HG03520 (cell line): Measurements from ENCODE around the gene FAM131A.

Source experiments
- ATAC-seq: cut with Tn5 transposase; IDR thresholded peaks from one replicate; pipeline ENCODE4 v1.9.1; 2021; ENCODE audit warnings: mild to moderate bottlenecking, moderate library complexity; ENCODE audit not compliant: unreplicated experiment

The FAM131A gene

DNA sequence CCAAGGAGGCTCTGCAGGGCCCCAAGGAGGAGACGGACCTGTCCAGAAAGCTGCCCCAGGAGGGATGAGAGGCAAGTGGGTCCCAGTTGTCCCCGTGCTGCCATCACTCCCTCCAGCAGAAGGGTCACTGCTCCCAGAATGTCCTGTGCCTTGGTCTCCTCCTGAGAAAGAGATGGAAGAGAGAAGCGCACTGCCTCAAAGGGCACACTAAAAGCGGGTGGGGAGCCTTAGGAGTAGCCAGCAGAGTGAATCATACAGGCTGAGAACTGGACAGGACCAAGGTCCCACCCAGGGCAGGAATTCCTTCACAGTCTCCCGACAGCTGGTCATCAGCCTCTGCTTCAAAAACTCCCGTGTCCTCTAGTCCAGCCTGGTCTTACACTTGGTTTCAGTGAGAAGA, 36.0 kb downstream of the FAM131A start:
- no peak for ATAC-seq

DNA sequence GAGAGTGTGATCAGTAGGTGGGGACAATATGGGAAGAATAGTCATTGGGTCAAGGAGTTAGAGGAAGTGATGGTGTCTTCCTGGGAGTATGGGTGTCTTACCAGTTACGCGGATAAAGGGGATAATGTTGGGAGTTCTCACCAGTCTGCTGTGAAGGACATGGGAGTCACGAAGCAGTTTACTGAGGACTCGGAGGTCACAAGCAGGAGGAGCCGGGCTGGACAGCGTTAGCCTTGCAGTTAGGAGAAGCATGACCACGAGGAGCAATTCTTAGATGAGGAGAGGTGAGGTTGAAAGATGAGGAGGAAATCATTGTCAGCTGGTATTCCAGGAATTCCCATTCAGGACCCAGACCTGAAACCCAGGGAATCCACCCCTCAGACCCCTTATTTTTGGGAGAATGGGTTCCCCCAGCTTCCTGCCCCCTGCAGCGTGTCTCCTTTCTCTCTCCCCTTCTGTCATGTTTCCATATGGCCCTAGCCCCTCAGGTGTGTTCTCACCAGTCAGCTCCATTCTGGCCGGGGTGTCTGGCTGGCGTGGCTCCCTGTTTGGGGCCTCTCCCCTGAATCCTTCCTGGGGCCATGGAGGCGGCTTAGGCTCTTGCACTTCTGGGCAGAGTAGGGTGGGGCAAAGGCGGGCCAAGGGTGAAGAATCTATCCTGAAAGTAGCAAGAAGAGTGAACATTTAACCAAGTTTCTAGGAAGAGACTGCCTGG, 38.5 kb downstream of the FAM131A start:
- ATAC-seq = no peak

DNA sequence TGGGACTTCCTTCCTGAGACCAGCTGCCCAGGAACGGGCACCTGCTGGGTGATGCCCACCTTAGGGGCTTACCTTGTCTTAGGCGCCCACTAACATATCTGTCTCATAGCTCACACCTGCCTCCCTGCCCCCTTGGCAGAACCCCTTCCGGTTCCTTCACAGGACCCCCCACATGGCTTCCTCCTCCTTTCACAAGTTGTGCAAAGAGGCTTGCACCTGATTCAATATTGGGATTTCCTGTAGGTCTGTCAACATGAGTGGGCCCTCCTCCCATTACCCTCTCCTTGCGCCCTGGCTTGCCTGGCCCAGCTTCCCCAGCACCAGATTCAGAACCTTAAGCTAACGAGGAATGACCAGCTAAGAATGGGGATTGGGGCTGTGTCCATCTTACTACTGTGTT, 40.0 kb downstream of the FAM131A start:
- no peak for ATAC-seq

DNA sequence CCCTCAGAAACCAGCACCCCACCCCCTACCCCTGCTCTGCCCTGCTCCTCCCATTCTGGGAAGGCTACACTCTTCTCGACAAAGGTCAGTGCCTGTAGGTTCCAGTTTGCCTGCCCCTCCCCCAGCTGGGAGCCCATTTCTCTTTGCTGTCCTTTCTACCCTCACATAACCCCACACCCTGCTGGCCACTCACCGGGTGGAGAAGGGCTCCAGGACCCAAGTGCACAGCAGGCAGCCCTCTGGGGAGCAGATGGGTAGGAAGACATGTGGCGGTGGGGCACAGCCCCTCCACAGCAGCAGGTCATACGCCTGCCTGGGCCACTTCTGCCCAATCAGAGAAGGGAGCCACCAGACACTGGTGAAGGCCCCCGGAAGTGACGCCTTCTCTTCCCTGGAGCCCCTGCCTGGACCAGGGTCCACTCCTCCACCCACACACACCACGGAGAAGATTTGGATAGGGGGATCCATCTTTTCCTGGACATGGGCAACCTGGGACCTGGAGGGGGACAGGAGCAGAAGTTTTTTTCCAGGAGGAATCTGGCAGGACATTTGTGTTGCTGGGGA, 40.6 kb downstream of the FAM131A start, which contains the start of gene THPO:
TSS of gene THPO (minus strand) at position 326 of the 564 bp plus-strand sequence. CDS start 1,948 bp downstream, outside the sequence.
- no peak for ATAC-seq

DNA sequence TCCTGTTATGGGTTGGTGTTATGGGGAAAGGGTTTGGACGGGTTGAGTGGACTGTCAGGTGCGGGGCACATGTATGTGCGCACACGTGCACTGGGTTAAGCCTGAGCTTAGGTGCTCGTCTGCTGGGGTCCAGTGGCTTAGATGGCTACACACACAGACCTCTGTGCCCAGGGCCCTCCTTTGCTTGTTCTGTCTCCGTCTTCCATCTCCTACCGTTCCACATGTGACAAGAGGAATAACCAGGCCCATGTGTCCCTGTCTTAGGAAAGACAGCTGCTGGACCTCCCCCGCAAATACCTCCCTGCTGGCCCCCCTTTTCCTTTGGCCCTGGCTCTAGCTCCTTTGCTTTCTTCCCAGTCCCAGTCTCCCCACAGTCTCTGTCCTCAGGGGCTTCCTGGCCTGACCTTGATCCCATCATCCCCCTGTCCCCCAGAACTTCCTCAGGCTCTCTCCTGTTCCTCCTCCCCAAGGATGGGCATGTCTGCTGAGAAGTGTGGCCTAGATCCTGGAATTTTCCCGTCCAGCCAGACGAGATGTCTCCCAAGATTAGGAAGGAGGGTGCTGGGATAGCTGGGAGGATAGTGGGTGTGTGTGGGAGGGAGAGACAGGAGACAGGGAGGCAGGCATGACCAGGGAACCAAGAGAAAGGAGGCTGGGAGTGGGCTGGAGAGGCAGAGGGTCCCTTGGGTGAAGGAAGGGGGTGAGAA, 41.4 kb downstream of the FAM131A start:
- ATAC-seq = no peak

DNA sequence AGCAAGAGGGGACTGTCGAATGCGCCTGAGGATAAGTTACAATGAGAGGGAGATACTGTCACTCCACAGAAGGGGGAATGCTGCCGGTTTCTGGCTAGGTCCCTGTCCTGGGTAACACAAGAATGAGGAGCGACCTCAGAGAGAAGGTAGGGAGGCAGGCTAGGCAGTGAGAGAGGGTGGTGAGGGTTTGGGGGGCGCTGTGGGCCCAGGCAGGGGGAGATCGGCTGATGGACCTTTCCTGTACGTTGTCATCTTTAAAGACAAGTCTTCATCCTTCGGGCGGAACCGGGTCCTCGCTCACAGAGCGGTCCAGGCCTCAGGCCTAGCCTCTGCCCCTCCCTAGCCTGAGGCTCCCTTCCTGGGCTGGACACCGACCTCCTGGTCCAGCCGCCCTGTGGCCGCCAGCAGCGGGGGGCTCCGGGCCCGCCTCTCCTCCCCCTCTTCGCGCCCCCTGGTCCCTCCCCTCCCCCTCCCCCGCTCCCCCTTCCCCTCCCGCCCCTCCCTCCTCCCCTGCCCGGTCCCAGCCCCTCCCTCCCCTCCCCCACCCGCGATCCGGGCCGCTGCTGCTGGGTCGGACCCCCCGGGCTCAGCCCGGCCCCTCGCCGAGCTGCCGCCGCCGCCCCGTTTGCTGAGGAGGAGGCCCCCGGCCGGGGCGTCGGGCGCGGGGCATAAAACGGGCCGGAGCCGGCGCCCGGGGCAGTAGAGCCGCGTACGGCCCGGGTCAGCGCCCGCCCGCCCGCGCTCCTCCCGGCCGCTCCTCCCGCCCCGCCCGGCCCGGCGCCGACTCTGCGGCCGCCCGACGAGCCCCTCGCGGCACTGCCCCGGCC, 42.2 kb downstream of the FAM131A start, which contains the start of gene CHRD:
TSS of gene CHRD (plus strand) at position 697 of the 827 bp plus-strand sequence. CDS start 265 bp downstream, outside the sequence.
- no peak for ATAC-seq

DNA sequence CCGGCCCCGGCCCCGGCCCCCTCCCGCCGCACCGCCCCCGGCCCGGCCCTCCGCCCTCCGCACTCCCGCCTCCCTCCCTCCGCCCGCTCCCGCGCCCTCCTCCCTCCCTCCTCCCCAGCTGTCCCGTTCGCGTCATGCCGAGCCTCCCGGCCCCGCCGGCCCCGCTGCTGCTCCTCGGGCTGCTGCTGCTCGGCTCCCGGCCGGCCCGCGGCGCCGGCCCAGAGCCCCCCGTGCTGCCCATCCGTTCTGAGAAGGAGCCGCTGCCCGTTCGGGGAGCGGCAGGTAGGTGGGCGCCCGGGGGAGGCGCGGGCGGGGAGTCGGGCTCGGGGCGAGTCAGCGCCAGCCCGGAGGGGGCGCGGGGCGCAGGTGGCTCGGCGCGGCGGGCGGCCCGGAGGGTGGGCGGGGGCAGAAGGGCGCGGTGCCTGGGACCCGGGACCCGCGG, 42.8 kb downstream of the FAM131A start:
- no peak for ATAC-seq

DNA sequence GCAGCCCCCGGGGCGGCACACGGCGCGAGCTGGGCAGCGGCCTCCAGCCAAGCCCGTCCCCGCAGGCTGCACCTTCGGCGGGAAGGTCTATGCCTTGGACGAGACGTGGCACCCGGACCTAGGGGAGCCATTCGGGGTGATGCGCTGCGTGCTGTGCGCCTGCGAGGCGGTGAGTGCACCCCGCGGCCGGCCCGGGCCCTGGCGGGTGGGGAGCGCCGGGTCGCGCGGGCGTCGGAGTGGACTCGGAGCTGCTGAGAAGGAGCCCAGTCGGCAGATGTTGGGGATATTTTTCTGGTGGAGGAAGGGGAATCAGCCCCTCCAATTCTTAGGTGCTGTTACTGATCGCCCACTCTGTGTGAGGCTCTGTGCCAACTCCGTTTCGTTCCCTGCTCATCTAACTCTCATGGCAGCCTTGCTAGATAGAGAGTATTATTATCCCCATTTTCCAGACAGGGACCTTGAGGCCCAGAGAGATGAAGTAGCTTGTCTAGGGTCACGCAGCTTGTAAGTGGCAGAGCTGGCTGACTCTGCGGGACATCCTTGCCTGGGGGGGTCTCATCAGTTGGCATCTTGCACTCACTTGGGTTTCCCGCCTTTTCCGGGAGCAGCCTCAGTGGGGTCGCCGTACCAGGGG, 43.3 kb downstream of the FAM131A start:
- no peak for ATAC-seq

DNA sequence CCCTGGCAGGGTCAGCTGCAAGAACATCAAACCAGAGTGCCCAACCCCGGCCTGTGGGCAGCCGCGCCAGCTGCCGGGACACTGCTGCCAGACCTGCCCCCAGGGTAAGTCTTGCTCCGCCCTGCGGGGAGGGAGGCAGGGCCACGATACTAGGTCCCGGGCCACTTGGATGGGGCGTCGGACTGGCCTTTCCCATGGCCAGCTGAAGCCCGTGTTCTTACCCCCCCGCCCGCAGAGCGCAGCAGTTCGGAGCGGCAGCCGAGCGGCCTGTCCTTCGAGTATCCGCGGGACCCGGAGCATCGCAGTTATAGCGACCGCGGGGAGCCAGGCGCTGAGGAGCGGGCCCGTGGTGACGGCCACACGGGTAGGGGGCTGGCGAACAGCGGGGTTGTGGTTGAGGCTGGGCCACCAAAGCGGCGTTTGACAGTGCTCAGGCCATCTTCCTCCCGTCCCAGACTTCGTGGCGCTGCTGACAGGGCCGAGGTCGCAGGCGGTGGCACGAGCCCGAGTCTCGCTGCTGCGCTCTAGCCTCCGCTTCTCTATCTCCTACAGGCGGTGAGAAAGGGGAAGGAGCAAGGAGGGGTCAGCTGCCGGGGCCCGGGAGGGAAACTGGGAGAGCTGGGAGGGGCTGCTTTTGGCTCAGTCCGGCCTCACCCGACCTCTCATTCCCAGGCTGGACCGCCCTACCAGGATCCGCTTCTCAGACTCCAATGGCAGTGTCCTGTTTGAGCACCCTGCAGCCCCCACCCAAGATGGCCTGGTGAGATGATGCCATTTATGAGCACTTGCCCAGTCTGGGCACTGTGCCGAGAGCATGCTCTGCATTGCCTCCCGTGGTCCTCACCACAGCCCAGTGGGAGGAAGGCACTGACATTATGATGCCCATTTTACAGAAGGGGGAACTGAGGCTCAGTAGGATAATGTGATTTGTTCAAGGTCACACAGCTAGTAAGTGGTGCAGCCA, 44.1 kb downstream of the FAM131A start:
- ATAC-seq = no peak

DNA sequence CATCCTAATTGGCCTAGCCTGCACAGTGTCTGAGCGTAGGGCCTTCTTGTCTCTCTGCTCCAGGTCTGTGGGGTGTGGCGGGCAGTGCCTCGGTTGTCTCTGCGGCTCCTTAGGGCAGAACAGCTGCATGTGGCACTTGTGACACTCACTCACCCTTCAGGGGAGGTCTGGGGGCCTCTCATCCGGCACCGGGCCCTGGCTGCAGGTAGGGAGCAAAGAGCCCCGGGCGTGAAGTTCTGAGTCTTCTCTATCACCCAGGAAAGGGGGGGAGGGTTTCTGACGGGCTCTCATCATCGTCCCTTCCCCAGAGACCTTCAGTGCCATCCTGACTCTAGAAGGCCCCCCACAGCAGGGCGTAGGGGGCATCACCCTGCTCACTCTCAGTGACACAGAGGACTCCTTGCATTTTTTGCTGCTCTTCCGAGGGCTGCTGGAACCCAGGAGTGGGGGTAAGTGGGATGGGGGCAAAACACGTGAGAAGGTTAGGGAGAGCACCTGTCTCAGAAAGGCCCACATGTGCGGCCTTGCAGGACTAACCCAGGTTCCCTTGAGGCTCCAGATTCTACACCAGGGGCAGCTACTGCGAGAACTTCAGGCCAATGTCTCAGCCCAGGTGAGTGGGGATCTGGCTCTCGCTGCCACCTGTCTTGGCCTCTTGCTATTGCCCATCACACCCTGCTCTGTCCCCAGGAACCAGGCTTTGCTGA, 45.1 kb downstream of the FAM131A start:
- no peak for ATAC-seq

DNA sequence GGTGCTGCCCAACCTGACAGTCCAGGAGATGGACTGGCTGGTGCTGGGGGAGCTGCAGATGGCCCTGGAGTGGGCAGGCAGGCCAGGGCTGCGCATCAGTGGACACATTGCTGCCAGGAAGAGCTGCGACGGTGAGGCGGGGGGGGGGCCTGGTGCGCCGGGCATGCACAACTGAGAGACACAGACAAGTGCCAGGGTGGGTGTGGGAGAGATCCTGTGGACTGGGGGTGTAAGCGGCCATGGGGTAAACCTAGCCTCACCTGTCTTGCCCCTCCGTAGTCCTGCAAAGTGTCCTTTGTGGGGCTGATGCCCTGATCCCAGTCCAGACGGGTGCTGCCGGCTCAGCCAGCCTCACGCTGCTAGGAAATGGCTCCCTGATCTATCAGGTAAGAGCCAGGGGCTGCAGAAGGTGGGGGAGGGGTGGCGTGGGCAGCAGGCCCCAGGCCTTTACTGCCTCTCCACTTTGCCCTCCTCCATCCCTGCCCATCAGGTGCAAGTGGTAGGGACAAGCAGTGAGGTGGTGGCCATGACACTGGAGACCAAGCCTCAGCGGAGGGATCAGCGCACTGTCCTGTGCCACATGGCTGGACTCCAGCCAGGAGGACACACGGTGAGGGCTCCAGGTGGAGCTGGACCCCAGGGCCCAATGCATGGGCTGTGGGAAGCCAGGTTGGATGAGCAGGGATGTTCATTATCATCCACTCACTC, 45.8 kb downstream of the FAM131A start:
- ATAC-seq = no peak

DNA sequence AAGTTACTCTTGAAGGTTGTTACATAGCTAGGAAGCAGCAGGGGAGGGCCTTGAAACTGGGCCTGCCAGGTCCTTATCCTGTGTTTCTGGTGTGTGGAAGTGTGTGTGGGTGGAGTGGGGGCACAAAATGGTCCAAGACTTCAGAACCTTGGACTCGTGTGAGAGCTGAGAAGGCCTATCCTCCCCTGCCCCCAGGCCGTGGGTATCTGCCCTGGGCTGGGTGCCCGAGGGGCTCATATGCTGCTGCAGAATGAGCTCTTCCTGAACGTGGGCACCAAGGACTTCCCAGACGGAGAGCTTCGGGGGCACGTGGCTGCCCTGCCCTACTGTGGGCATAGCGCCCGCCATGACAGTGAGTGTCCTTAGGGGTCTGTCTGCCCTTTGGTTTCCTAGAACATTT, 46.9 kb downstream of the FAM131A start:
- no peak for ATAC-seq

DNA sequence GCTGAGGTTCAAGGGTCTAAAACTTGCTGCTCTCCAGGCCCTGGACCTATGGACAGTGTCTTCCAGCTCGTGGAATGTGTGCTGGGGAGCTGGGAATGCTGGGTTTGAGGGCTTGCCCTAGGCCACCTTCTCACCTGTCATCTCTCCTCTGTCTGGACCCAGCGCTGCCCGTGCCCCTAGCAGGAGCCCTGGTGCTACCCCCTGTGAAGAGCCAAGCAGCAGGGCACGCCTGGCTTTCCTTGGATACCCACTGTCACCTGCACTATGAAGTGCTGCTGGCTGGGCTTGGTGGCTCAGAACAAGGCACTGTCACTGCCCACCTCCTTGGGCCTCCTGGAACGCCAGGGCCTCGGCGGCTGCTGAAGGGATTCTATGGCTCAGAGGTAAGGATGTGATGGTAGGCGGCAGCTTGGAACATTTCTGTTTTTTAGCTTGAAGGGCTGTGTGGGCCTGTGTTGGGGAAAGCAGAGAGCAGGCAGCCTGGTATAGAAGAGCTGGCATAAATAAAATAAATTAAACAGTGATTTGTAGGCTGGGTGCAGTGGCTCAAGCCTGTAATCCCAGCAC, 47.5 kb downstream of the FAM131A start:
- ATAC-seq = no peak

DNA sequence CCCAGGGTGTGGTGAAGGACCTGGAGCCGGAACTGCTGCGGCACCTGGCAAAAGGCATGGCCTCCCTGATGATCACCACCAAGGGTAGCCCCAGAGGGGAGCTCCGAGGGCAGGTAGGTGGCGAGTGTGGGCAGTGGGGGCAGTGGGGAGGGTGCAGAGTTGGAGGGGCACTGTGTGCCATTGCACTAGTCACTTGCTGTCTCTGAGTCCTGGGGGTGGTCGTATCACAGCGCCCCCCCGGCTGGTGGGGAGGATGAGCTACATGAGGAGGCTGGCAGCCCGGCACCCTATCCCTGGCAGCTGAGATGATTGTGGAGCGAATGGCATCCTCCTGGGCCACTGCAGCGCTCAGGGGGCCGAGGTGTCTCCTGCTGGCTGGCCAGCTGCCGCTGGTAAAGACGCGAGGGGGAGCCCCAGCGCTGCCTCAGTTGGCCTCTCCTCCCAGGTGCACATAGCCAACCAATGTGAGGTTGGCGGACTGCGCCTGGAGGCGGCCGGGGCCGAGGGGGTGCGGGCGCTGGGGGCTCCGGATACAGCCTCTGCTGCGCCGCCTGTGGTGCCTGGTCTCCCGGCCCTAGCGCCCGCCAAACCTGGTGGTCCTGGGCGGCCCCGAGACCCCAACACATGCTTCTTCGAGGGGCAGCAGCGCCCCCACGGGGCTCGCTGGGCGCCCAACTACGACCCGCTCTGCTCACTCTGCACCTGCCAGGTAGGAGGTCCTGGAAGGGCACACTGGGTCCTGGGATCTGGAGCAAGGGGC, 48.8 kb downstream of the FAM131A start:
- no peak for ATAC-seq

DNA sequence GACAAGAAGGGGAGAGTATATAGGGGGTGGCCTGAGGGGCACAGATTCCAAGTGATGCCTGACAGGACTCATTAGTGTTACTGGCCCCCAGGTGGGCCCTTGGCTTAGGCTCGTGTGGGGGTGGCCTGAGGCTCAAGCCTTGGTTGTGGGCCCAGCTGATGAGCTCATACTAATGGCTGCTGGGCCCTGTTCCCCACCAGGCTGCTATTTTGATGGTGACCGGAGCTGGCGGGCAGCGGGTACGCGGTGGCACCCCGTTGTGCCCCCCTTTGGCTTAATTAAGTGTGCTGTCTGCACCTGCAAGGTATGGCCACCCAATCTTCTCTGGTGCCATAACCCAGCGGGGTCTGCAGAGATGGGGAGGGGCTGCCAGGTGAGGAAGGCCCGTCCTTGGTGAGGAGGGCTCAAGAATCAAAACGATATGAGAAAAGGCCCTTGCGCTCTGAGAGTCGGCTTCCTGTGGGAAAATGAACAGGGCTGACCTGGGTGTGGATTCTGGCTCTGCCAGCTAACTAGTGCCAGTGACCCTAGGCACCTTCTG, 49.8 kb downstream of the FAM131A start:
- ATAC-seq = no peak

DNA sequence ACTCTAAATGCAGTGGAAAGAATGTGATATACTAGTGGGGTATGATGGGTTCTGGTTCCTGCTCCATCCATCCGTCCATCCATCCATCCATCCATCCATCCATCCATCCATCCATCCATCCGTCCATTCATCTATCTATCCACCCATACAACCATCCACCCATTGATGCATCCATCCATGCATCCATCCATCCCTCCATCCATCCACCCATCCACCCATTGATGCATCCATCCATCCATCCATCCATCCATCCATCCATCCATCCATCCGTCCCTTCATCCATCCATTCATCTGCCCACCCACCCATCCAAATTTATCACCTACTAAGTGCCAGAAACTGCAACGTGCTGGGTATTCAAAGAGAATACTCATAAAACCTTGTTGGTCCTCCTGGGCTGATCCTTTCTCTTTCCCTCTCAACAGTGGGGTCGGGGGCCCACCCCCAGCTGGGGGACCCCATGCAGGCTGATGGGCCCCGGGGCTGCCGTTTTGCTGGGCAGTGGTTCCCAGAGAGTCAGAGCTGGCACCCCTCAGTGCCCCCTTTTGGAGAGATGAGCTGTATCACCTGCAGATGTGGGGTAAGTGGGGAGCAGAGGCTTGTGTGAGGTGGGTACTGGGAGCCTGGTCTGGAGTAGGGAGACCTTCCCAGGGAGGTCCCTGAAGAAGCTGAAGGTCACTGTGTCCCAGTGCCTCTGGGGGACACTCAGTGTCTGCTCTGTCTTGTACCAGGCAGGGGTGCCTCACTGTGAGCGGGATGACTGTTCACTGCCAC, 51.0 kb downstream of the FAM131A start:
- no peak for ATAC-seq
